Central memory CD8-positive, alpha-beta T cell (primary cell): ENCODE results near the gene TLR8.

Source experiments
- ATAC-seq: fragments of 150-1000 bp; cut with Tn5 transposase; replicated peaks from 2 replicates; pipeline ENCODE4 v1.10.0; 2022; ENCODE audit warnings: mild to moderate bottlenecking, moderate FRiP score, moderate number of reproducible peaks; ENCODE audit not compliant: poor library complexity, severe bottlenecking; ENCODE audit errors: extremely low read depth
- DNase-seq, 2 donors: peaks; one replicate each; pipeline ENCODE4 v3.0.0; 2021; ENCODE audit warnings: low spot score in 2 of 2
- H3K27ac Mint-ChIP-seq: one replicate; pipeline ENCODE4 v1.8.0; 2022; ENCODE audit warnings: low read depth, mild to moderate bottlenecking, moderate library complexity, mixed read lengths
- H3K27me3 Mint-ChIP-seq: one replicate; pipeline ENCODE4 v1.8.0; 2022; ENCODE audit warnings: mixed read lengths
- H3K36me3 Mint-ChIP-seq: one replicate; pipeline ENCODE4 v1.8.0; 2022; ENCODE audit warnings: mild to moderate bottlenecking, moderate library complexity, mixed read lengths; ENCODE audit not compliant: insufficient read depth
- H3K4me1 Mint-ChIP-seq: one replicate; pipeline ENCODE4 v1.8.0; 2022; ENCODE audit warnings: mixed read lengths
- H3K4me3 Mint-ChIP-seq: one replicate; pipeline ENCODE4 v1.8.0; 2022; ENCODE audit warnings: mild to moderate bottlenecking, moderate library complexity, mixed read lengths
- H3K9me3 Mint-ChIP-seq: one replicate; pipeline ENCODE4 v1.8.0; 2022; ENCODE audit warnings: mixed read lengths

The TLR8 gene

GRCh38 chrX:12887141-12887540 lies 19.3 kb upstream of the TLR8 start:
- no peak for ATAC-seq
- H3K36me3 Mint-ChIP-seq: peaks cover 2% of the 10 kb centered on the region
- H3K4me3 Mint-ChIP-seq: no peak overlapping the region
- no peak for DNase-seq
- no peaks in the 10 kb centered on the region for H3K4me1 Mint-ChIP-seq
- peaks cover 18% of the 10 kb centered on the region for H3K27me3 Mint-ChIP-seq
- no peak overlapping the region for H3K27ac Mint-ChIP-seq
- no peaks in the 10 kb centered on the region for H3K9me3 Mint-ChIP-seq

- no peak for DNase-seq
- ATAC-seq: no peak
- Mint-ChIP-seq H3K27me3 (peaks cover 12% of the 10 kb centered on the region), H3K9me3 (no peaks in the 10 kb centered on the region), H3K4me1 (no peaks in the 10 kb centered on the region), H3K36me3 (peaks cover 2% of the 10 kb centered on the region), H3K27ac (no peak overlapping the region), H3K4me3 (no peak overlapping the region)
Observed at GRCh38 chrX:12887767-12888166, 18.7 kb upstream of the TLR8 start.

GRCh38 chrX:12890467-12890866 lies 16.0 kb upstream of the TLR8 start:
- Mint-ChIP-seq H3K27ac (no peak overlapping the region), H3K36me3 (peaks cover 2% of the 10 kb centered on the region), H3K4me1 (no peaks in the 10 kb centered on the region), H3K4me3 (no peak overlapping the region), H3K9me3 (no peaks in the 10 kb centered on the region), H3K27me3 (no peaks in the 10 kb centered on the region)
- ATAC-seq (no peak), DNase-seq (no peak)

- Mint-ChIP-seq H3K9me3 (no peaks in the 10 kb centered on the region), H3K4me1 (no peaks in the 10 kb centered on the region), H3K4me3 (no peak overlapping the region), H3K36me3 (peaks cover 2% of the 10 kb centered on the region), H3K27me3 (no peaks in the 10 kb centered on the region), H3K27ac (no peak overlapping the region)
- no peak for DNase-seq
- no peak for ATAC-seq
Observed at GRCh38 chrX:12891171-12891570, 15.2 kb upstream of the TLR8 start.

- DNase-seq: no peak
- Mint-ChIP-seq H3K4me1 (no peaks in the 10 kb centered on the region), H3K9me3 (no peaks in the 10 kb centered on the region), H3K27ac (no peak overlapping the region), H3K36me3 (peaks cover 2% of the 10 kb centered on the region), H3K4me3 (no peak overlapping the region), H3K27me3 (no peaks in the 10 kb centered on the region)
- ATAC-seq: no peak
Observed at GRCh38 chrX:12891915-12892506, 14.4 kb upstream of the TLR8 start.

GRCh38 chrX:12892716-12893115 lies 13.7 kb upstream of the TLR8 start:
- Mint-ChIP-seq H3K9me3 (no peaks in the 10 kb centered on the region), H3K36me3 (peaks cover 2% of the 10 kb centered on the region), H3K4me1 (no peaks in the 10 kb centered on the region), H3K4me3 (no peak overlapping the region), H3K27me3 (no peaks in the 10 kb centered on the region), H3K27ac (no peak overlapping the region)
- no peak for ATAC-seq
- no peak for DNase-seq

GRCh38 chrX:12894074-12895030 lies 12.1 kb upstream of the TLR8 start:
- DNase-seq (peak in 1 of 2 donors; percentile 12), ATAC-seq (no peak)
- Mint-ChIP-seq H3K4me3 (no peak overlapping the region), H3K4me1 (no peaks in the 10 kb centered on the region), H3K27me3 (no peaks in the 10 kb centered on the region), H3K36me3 (no peaks in the 10 kb centered on the region), H3K9me3 (no peaks in the 10 kb centered on the region), H3K27ac (no peak overlapping the region)

GRCh38 chrX:12895866-12896265 lies 10.6 kb upstream of the TLR8 start:
- ATAC-seq (no peak), DNase-seq (no peak)
- Mint-ChIP-seq H3K4me1 (no peaks in the 10 kb centered on the region), H3K4me3 (no peak overlapping the region), H3K36me3 (no peaks in the 10 kb centered on the region), H3K9me3 (no peaks in the 10 kb centered on the region), H3K27me3 (no peaks in the 10 kb centered on the region), H3K27ac (no peak overlapping the region)

GRCh38 chrX:12896935-12897334 lies 9.5 kb upstream of the TLR8 start:
- H3K36me3 Mint-ChIP-seq: no peaks in the 10 kb centered on the region
- DNase-seq (no peak), ATAC-seq (no peak)
- H3K4me1 Mint-ChIP-seq: peaks cover 6% of the 10 kb centered on the region
- H3K4me3 Mint-ChIP-seq: no peak overlapping the region
- no peaks in the 10 kb centered on the region for H3K9me3 Mint-ChIP-seq
- H3K27me3 Mint-ChIP-seq: no peaks in the 10 kb centered on the region
- no peak overlapping the region for H3K27ac Mint-ChIP-seq

GRCh38 chrX:12898073-12898472 lies 8.3 kb upstream of the TLR8 start:
- Mint-ChIP-seq H3K9me3 (no peaks in the 10 kb centered on the region), H3K4me3 (no peak overlapping the region), H3K4me1 (peaks cover 8% of the 10 kb centered on the region), H3K27me3 (no peaks in the 10 kb centered on the region), H3K27ac (no peak overlapping the region), H3K36me3 (no peaks in the 10 kb centered on the region)
- ATAC-seq: no peak
- no peak for DNase-seq

- Mint-ChIP-seq H3K9me3 (no peaks in the 10 kb centered on the region), H3K27me3 (no peaks in the 10 kb centered on the region), H3K4me1 (peaks cover 8% of the 10 kb centered on the region), H3K27ac (no peak overlapping the region), H3K36me3 (no peaks in the 10 kb centered on the region), H3K4me3 (no peak overlapping the region)
- ATAC-seq (no peak), DNase-seq (no peak)
Observed at GRCh38 chrX:12899506-12899905, 6.9 kb upstream of the TLR8 start.

- DNase-seq (peak; percentile 27 to 38), ATAC-seq (no peak)
- Mint-ChIP-seq H3K4me3 (no peak overlapping the region), H3K36me3 (no peaks in the 10 kb centered on the region), H3K27me3 (no peaks in the 10 kb centered on the region), H3K4me1 (peaks cover 8% of the 10 kb centered on the region), H3K27ac (peak overlapping the region; percentile 62), H3K9me3 (no peaks in the 10 kb centered on the region)
Observed at GRCh38 chrX:12901486-12901885, 4.9 kb upstream of the TLR8 start.

- H3K4me3 Mint-ChIP-seq: no peak overlapping the region
- DNase-seq: no peak
- no peaks in the 10 kb centered on the region for H3K27me3 Mint-ChIP-seq
- peaks cover 8% of the 10 kb centered on the region for H3K4me1 Mint-ChIP-seq
- H3K9me3 Mint-ChIP-seq: no peaks in the 10 kb centered on the region
- ATAC-seq: no peak
- no peak overlapping the region for H3K27ac Mint-ChIP-seq
- no peaks in the 10 kb centered on the region for H3K36me3 Mint-ChIP-seq
Observed at GRCh38 chrX:12903646-12904045, 2.8 kb upstream of the TLR8 start.
